ENCODE results near the gene KRTAP24-1.

The KRTAP24-1 gene

DNA sequence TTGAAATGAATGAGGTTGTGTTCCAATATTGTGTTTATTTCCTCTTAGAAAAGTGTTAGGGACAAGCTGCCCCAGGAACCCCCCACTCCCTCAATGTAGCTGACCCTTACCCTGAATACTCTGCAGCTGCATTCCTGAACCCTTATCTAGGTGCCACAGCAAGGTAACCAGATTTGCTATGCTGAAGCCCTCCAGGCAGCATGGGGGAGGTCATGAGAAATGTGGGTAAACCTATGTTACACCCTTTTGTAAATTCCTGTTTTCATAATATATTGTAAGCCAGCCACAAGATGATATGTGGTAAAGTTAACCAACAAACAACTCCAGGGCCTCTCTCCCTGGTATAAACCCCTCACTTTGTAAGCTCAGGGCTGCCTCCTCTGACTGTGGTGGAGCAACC is 39.1 kb downstream of the KRTAP24-1 start:
- TF ChIP-seq CTCF (IDR thresholded peaks at IDR 0.05; ENCODE audit: low read depth, low read length, missing control alignments) = no peak
- no peak overlapping the region for H3K4me3 ChIP-seq (ENCODE audit: low read depth, low read length)
- DNase-seq (ENCODE audit: low read depth) = no peak
- in situ Hi-C loops (cut with HindIII; ENCODE audit: low sequenced_read_pairs) = no loop called here

DNA sequence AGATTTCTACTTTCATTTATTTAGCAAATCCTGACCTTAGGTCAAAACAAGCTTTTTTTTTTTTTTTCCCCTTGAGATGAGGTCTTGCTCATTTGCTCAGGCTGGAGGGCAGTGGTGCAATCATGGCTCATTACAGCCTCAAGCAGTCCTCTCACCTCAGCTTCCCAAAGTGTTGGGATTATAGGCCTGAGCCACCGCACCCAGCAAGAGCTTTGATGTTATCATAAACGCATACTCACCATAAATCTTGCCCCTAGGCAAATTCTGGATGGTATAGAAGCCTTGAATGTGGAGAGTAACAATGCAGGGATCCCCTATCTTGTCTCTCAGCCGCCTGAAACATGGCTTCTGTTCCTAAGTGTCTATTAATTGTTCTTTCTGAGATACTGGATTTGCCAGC is 42.1 kb downstream of the KRTAP24-1 start:
- no peak overlapping the region for H3K4me3 ChIP-seq (ENCODE audit: low read depth, low read length)
- TF ChIP-seq CTCF (IDR thresholded peaks at IDR 0.05; ENCODE audit: low read depth, low read length, missing control alignments) = no peak
- in situ Hi-C loops (cut with HindIII; ENCODE audit: low sequenced_read_pairs) = no loop called here
- DNase-seq (ENCODE audit: low read depth) = no peak

GRCh38 chr21:30238168-30238567 is 44.6 kb downstream of the KRTAP24-1 start:
- in situ Hi-C loops (cut with HindIII; ENCODE audit: low sequenced_read_pairs) = no loop called here
- no peak for DNase-seq (ENCODE audit: low read depth)
- no peak for TF ChIP-seq CTCF (IDR thresholded peaks at IDR 0.05; ENCODE audit: low read depth, low read length, missing control alignments)
- H3K4me3 ChIP-seq (ENCODE audit: low read depth, low read length) = no peak overlapping the region

GRCh38 chr21:30234643-30235042 is 48.1 kb downstream of the KRTAP24-1 start:
- TF ChIP-seq CTCF (IDR thresholded peaks at IDR 0.05; ENCODE audit: low read depth, low read length, missing control alignments) = no peak
- H3K4me3 ChIP-seq (ENCODE audit: low read depth, low read length) = no peak overlapping the region
- in situ Hi-C loops (cut with HindIII; ENCODE audit: low sequenced_read_pairs) = no loop called here
- DNase-seq (ENCODE audit: low read depth) = no peak

DNA sequence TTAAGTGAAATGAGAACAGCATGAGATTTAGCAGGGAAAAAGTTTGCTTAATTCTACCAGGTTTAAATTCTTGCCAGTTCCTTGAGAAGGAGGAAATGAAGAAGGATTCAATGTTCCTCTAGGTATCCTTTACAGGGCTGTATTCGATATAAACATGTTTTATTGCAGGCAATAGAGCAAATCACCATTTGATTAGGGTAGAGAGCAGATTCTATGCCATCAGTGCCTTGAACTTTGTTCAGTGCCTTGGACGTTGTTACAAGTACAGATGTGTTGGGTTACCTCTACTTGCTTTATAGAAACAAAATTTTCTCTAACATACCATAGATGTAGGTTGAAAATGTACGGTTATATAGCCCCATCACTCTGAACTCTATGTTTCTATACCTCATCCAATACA is 48.7 kb downstream of the KRTAP24-1 start:
- DNase-seq (ENCODE audit: low read depth) = no peak
- no peak overlapping the region for H3K4me3 ChIP-seq (ENCODE audit: low read depth, low read length)
- no peak for TF ChIP-seq CTCF (IDR thresholded peaks at IDR 0.05; ENCODE audit: low read depth, low read length, missing control alignments)
- in situ Hi-C loops (cut with HindIII; ENCODE audit: low sequenced_read_pairs) = no loop called here

GRCh38 chr21:30233228-30234020 is 49.3 kb downstream of the KRTAP24-1 start:
- in situ Hi-C loops (cut with HindIII; ENCODE audit: low sequenced_read_pairs) = no loop called here
- H3K4me3 ChIP-seq (ENCODE audit: low read depth, low read length) = no peak overlapping the region
- no peak for DNase-seq (ENCODE audit: low read depth)
- TF ChIP-seq CTCF (IDR thresholded peaks at IDR 0.05; ENCODE audit: low read depth, low read length, missing control alignments) = no peak
